GM13977 (cell line): Measurements from ENCODE around the gene SKIL.

ENCODE experiments used
- DNase-seq: peaks from one replicate; pipeline ENCODE4 v3.0.0; 2012; ENCODE audit warnings: low spot score
- CTCF ChIP-seq: IDR thresholded peaks from 2 replicates; pipeline ENCODE4 v1.5.1; 2012; ENCODE audit warnings: mild to moderate bottlenecking, control low read depth; ENCODE audit not compliant: insufficient read depth; ENCODE audit errors: extremely low read depth, missing control alignments
- in situ Hi-C: fragments of 300-500 bp; cut with MboI; formaldehyde crosslinking; loops from one replicate; pipeline ENCODE4 v1.12.0; 2022; ENCODE audit warnings: low sequenced_read_pairs, low pct_unique_long_range_greater_than_20kb, mixed read lengths, inconsistent platforms; ENCODE audit not compliant: unreplicated experiment

SKIL gene

GRCh38 chr3:170414202-170414663, 56.7 kb downstream of the SKIL start:
- in situ Hi-C loops, result loop anchor here (10.0 to 25.0 kb wide), 3 partner anchors 102 to 401 kb away; no protein-coding TSS in a partner anchor
- peak; percentile 88 for TF ChIP-seq CTCF
- peak; percentile 71 for DNase-seq

GRCh38 chr3:170417090-170417489, 59.6 kb downstream of the SKIL start:
- in situ Hi-C loops, result loop anchor here (10.0 to 25.0 kb wide), 3 partner anchors 105 to 398 kb away; no protein-coding TSS in a partner anchor
- no peak for DNase-seq
- TF ChIP-seq CTCF, result no peak

- TF ChIP-seq CTCF, result no peak
- peak; percentile 54 for DNase-seq
- in situ Hi-C loops, result loop anchor here (10.0 to 25.0 kb wide), 3 partner anchors 106 to 396 kb away; no protein-coding TSS in a partner anchor
Measured at GRCh38 chr3:170418422-170419398, 61.2 kb downstream of the SKIL start, which contains the start of gene CLDN11. Gene CLDN11, plus strand, starts transcription at chr3:170418868. Its CDS starts 199 bp downstream, at chr3:170419067.

- no peak for DNase-seq
- TF ChIP-seq CTCF, result no peak
- in situ Hi-C loops, result loop anchor here (10.0 to 25.0 kb wide), 3 partner anchors 107 to 395 kb away; no protein-coding TSS in a partner anchor
Measured at GRCh38 chr3:170419557-170420087, 62.1 kb downstream of the SKIL start.

- DNase-seq, result no peak
- in situ Hi-C loops, result loop anchor here (25.0 kb wide), 2 partner anchors 108 to 267 kb away; no protein-coding TSS in a partner anchor
- TF ChIP-seq CTCF, result no peak
Measured at GRCh38 chr3:170420307-170420821, 62.8 kb downstream of the SKIL start.

- in situ Hi-C loops, result loop anchor here (25.0 kb wide), 2 partner anchors 109 to 266 kb away; no protein-coding TSS in a partner anchor
- TF ChIP-seq CTCF, result no peak
- DNase-seq, result no peak
Measured at GRCh38 chr3:170421111-170421641, 63.7 kb downstream of the SKIL start.
